Cortex of kidney (tissue), 1 donor: ENCODE results near the gene NDUFAF2.

Experiments
- DNase-seq: peaks from one replicate; lab custom pipeline; 2025; lab: John Stamatoyannopoulos, UW

Gene NDUFAF2

GRCh38 chr5:61123145-61123544 lies 178.1 kb downstream of the NDUFAF2 start:
- DNase-seq: no peak

DNA sequence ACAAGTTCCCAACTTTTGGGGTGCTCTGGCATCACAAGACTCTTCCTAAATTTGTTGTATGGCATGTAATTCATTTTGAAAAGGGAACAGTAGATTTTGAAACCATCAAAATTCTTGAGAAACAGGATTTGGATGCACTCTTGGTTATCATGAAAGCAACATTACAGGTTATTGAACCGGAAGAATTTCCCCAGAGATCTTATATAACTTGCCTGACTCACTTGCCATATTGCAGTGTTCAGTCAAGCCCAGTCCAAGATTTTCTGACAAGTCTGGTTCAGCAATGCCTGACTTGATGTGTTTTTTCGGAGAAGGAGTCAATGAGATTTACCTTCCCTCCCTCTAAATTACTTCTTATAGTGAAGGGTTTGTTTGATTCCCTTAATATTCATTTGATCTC lies 185.3 kb downstream of the NDUFAF2 start:
- no peak for DNase-seq

GRCh38 chr5:61132559-61132958 lies 187.6 kb downstream of the NDUFAF2 start:
- no peak for DNase-seq

- DNase-seq: no peak
These were observed 192.8 kb downstream of the NDUFAF2 start for GRCh38 chr5:61137835-61138234.

DNA sequence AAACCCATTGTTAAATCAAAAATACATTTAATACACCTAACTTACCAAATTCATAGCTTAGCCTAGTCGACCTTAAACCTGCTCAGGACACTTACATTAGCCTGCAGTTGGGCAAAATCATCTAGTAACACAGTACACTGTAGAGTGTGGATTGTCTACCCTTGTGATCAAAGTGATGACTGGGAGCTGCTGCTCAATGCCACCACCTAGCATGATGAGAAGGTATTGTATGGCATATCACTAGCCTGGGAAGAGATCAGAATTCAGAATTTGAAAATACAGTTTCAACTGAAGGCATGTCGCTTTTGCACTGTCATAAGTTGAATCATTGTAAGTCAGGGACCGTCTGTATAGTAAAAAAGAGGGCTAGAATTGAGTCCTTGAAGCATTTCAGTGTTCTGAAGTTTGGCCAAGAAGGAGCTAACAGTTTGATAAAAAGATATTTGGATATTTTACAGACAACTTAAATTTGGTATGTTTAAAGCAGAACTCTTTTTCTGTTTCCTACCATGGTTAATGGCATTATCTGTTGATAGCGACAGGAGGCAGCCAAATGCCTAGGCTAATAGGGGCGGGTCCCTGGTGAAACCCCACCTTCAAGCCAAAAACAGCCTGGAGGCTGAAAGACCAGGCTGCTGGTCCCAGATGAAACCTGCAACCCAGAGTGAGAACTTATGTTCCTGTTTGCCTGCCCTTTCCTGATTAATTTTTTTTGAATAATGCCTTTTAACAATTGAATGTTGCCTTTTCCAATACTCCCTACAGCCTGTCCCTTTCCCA lies 194.3 kb downstream of the NDUFAF2 start:
- DNase-seq: no peak

DNA sequence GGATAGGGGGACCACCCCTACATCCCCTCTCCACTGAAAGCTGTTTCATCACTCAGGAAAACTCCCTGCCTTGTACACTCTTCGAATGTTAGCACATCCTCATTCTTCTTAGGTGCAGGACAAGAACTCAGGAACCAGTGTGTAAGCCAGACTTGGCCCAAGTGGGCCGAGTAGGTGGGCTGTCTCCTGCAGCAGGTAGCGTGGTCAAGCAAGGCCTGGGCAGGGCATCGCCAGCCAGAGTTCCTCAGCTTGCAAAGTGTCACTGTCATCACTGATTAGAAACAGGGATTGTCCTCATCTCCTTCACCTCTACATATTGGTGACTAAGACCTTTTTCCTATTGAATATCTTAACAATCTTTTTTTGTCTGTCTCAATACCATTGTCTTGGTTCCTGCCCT lies 194.9 kb downstream of the NDUFAF2 start:
- DNase-seq: no peak

DNA sequence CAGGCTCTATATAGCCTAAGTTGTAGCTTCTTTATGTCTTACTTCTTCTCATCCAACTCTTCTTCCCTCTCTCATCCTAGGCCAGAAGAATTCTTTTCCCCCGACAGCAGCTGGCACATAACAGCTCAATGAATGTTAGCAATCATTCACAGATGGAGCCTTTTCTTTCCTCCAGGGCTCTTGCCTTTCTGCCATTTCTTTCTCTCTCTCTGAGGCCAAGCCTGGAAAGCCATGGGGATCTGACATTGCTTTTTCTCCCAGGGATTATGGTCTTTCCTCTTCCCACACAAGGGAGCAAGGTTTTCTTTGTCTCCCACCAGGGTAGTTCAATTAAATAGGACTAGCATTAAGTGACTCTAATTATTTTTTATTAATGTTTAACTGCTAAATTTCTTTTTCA lies 196.8 kb downstream of the NDUFAF2 start:
- no peak for DNase-seq

DNA sequence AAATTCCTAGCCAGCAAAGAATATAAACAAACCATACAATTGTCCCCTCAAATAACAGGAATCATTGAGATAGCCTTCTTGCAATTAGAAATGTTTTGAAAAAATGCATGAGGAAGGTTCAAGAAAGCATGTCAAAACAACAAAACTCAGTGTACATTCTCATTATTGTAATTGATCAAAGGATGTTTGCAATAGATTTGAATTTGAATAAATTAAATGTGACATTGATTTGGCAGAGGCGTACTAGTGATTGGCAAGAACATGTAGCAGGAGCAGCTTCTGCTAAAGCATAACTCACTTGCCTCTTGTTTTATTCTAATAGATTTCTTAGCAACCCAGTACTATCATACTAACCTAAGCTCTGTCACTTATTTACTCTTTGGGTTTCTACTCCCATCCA lies 197.4 kb downstream of the NDUFAF2 start:
- no peak for DNase-seq

GRCh38 chr5:61142811-61143210 lies 197.8 kb downstream of the NDUFAF2 start:
- DNase-seq: no peak

- no peak for DNase-seq
These were observed 203.5 kb downstream of the NDUFAF2 start for GRCh38 chr5:61148515-61148914.

DNA sequence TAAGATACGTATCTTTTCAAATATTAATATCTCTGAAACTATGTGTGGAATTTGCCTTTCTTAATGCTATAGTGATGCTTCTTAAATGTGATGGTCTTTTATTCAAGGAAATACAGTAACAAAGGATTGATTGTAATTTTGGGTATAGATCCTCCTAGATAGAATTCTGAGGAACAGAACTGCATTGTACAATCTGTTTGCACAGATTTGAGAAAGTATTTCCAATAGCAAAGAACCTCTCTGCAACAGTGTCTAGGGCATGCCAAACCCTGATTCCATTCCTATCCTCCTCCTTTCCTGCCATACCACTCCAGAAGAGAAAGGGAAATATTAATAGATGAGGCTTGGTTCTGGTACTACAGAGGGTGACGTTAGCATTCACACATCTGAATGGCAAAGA lies 206.9 kb downstream of the NDUFAF2 start:
- DNase-seq: no peak

- no peak for DNase-seq
These were observed 214.1 kb downstream of the NDUFAF2 start for GRCh38 chr5:61159070-61159469.

DNA sequence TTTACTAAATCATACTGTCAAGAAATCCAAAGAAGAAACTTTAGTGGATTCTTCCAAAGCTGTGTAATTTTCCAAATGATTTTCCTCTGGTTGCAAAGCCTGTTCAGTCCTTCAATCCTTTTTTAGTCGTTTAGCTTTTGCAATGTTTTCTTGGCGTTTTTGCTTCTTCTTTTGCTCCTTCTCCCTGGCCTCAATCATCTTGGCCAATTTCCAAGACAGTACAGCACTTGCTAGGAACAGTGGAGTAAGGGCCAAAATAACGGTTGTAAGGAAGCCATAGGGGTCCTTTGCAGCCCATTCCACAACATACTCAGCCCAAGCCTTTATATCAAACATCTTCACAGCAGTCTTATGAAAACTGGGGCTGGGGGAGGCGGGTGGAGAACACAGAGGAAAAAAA lies 214.8 kb downstream of the NDUFAF2 start:
- DNase-seq: no peak

- DNase-seq: no peak
These were observed 215.5 kb downstream of the NDUFAF2 start for GRCh38 chr5:61160497-61160896.

GRCh38 chr5:61162010-61162831 lies 217.2 kb downstream of the NDUFAF2 start, which contains the start of gene SMIM15:
TSS of gene SMIM15 (minus strand) at chr5:61162468. CDS start at chr5:61160171, 2,297 bp downstream.
- DNase-seq: peak; percentile 22

GRCh38 chr5:61162832-61163567 lies 218.0 kb downstream of the NDUFAF2 start:
- no peak for DNase-seq

GRCh38 chr5:61163905-61164304 lies 218.9 kb downstream of the NDUFAF2 start:
- DNase-seq: no peak

DNA sequence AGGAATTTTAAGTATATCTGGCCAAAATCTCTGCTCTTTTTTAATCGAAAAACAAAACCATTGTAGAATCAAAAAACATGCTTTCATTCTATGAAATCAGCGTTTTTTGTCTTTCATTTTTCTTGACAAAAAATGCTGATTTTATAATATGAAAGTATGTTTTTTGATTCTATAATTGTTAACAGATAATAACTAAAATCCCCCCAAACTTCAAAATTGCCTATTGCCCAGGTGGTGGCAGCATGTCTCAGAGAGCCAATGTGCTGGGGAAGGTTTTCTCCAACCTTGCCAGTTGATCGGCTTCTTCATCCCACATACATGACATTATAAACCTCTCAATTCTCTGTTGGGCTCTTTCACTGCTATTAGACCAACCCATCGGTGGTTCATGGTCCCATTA lies 222.4 kb downstream of the NDUFAF2 start:
- DNase-seq: no peak

- DNase-seq: no peak
These were observed 223.9 kb downstream of the NDUFAF2 start for GRCh38 chr5:61168951-61169350.

DNA sequence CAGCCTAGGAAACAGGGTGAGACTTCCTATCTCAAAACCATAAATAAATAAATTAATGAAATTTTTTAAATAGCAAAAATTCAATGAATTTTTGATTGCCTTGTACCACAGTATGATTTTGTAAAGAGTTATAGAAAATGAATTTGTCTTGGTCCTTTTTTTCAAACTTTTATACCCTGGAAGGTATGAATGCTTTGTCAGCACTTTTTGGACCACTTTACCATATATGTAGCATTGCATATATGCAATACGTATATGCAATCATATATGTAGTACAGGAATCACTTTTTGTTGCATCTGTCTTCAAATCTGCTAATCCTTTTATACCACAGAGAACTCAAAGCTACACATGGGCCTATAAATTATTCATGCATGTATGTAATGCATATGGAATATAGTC lies 226.5 kb downstream of the NDUFAF2 start:
- no peak for DNase-seq

- DNase-seq: no peak
These were observed 231.6 kb downstream of the NDUFAF2 start for GRCh38 chr5:61176631-61177030.

GRCh38 chr5:61177070-61177469 lies 232.1 kb downstream of the NDUFAF2 start:
- DNase-seq: no peak

DNA sequence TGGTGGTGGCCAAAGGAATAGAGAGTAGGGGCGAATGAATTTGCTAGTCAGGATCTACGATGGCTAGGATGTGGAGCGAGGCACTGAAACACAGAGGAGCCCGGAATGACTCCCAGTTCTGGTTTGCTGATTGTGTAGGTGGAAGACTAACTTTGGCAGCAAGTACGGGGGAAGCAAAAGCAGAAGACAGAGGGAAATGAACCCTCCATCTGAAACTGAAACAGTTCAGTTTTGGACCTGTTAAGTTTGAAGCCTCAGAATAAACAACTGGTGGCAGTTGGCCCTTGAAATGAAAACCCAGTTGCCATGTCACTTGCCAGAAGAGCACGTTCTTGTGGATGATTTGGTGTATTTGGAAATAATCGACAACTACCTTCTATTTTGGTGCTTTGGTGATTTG lies 232.7 kb downstream of the NDUFAF2 start:
- no peak for DNase-seq
